Activated CD4-positive, CD25-positive, alpha-beta regulatory T cell treated with anti-CD3 and anti-CD28 coated beads, Interleukin-2, amount 50 U/mL, for 16 hours (primary cell): ENCODE data around the gene CYBRD1.
"Not testable (repeated sequence)": the region's sequence is repeated elsewhere in the genome, so short reads cannot be mapped to it uniquely, and the experiment has no call there.

Source experiments
- DNase-seq: peaks from one replicate; pipeline ENCODE4 v3.0.0-alpha.2; 2020; ENCODE audit warnings: low read depth, low spot score

Gene CYBRD1

GRCh38 chr2:171515672-171516298 lies 6.5 kb upstream of the CYBRD1 start:
- DNase-seq = no peak

GRCh38 chr2:171516793-171517192 lies 5.5 kb upstream of the CYBRD1 start:
- no peak for DNase-seq

- no peak for DNase-seq
Observed at GRCh38 chr2:171520471-171520870, 1.8 kb upstream of the CYBRD1 start.

GRCh38 chr2:171521361-171522051 lies 768 bp upstream of the CYBRD1 start:
- DNase-seq = no peak

GRCh38 chr2:171522788-171523087 lies 464 bp downstream of the CYBRD1 start:
- no peak for DNase-seq

GRCh38 chr2:171523088-171524017 lies 1.1 kb downstream of the CYBRD1 start:
- DNase-seq = no peak

GRCh38 chr2:171524018-171524401 lies 1.7 kb downstream of the CYBRD1 start:
- no peak for DNase-seq

GRCh38 chr2:171529914-171530313 lies 7.6 kb downstream of the CYBRD1 start:
- DNase-seq = no peak

- no peak for DNase-seq
Observed at GRCh38 chr2:171530378-171530777, 8.1 kb downstream of the CYBRD1 start.

GRCh38 chr2:171530859-171531258 lies 8.6 kb downstream of the CYBRD1 start:
- not testable (repeated sequence) for DNase-seq

GRCh38 chr2:171531291-171531690 lies 9.0 kb downstream of the CYBRD1 start:
- no peak for DNase-seq

GRCh38 chr2:171531836-171532450 lies 9.7 kb downstream of the CYBRD1 start:
- DNase-seq = no peak

GRCh38 chr2:171533331-171533730 lies 11.1 kb downstream of the CYBRD1 start:
- no peak for DNase-seq

GRCh38 chr2:171535528-171535927 lies 13.3 kb downstream of the CYBRD1 start:
- DNase-seq = not testable (repeated sequence)

GRCh38 chr2:171540437-171540836 lies 18.2 kb downstream of the CYBRD1 start:
- no peak for DNase-seq

- no peak for DNase-seq
Observed at GRCh38 chr2:171541202-171541887, 19.1 kb downstream of the CYBRD1 start.

- no peak for DNase-seq
Observed at GRCh38 chr2:171545086-171545485, 22.8 kb downstream of the CYBRD1 start.

GRCh38 chr2:171547256-171547655 lies 25.0 kb downstream of the CYBRD1 start:
- DNase-seq = no peak

GRCh38 chr2:171547720-171548119 lies 25.4 kb downstream of the CYBRD1 start:
- no peak for DNase-seq

GRCh38 chr2:171550613-171551012 lies 28.3 kb downstream of the CYBRD1 start:
- no peak for DNase-seq

GRCh38 chr2:171551836-171552235 lies 29.6 kb downstream of the CYBRD1 start:
- no peak for DNase-seq

- DNase-seq = no peak
Observed at GRCh38 chr2:171553236-171553635, 31.0 kb downstream of the CYBRD1 start.
